ENCODE results near the gene CHTF18.

DNA sequence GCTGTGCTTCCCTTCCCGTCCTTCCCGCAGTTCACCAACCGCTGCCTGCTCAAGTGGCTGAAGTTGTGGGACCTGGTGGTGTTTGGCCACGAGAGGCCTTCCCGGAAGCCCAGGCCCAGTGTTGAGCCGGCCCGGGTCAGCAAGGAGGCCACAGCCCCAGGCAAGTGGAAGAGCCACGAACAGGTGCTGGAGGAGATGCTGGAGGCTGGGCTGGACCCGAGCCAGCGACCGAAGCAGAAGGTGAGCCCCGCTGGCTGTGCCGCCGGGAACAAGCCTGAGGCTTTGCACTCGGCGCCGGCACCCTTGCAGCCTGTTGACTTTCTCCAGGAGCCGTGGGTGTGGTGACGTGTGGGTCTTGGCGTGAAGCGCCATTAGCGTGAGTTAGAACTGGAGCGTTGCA, 2.7 kb downstream of the CHTF18 start:
- TF ChIP-seq EZH2 (IDR thresholded peaks at IDR 0.05; ENCODE audit: borderline replicate concordance), result no peak
- TF ChIP-seq, protein P1, sequence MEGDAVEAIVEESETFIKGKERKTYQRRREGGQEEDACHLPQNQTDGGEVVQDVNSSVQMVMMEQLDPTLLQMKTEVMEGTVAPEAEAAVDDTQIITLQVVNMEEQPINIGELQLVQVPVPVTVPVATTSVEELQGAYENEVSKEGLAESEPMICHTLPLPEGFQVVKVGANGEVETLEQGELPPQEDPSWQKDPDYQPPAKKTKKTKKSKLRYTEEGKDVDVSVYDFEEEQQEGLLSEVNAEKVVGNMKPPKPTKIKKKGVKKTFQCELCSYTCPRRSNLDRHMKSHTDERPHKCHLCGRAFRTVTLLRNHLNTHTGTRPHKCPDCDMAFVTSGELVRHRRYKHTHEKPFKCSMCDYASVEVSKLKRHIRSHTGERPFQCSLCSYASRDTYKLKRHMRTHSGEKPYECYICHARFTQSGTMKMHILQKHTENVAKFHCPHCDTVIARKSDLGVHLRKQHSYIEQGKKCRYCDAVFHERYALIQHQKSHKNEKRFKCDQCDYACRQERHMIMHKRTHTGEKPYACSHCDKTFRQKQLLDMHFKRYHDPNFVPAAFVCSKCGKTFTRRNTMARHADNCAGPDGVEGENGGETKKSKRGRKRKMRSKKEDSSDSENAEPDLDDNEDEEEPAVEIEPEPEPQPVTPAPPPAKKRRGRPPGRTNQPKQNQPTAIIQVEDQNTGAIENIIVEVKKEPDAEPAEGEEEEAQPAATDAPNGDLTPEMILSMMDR (IDR thresholded peaks at IDR 0.05; ENCODE audit: poor library complexity), result no peak
